GM19455 (cell line): ENCODE measurements around the gene WDR73.

Source experiments
- ATAC-seq: cut with Tn5 transposase; IDR thresholded peaks from one replicate; pipeline ENCODE4 v1.9.1; 2021; ENCODE audit not compliant: unreplicated experiment

Gene WDR73

DNA sequence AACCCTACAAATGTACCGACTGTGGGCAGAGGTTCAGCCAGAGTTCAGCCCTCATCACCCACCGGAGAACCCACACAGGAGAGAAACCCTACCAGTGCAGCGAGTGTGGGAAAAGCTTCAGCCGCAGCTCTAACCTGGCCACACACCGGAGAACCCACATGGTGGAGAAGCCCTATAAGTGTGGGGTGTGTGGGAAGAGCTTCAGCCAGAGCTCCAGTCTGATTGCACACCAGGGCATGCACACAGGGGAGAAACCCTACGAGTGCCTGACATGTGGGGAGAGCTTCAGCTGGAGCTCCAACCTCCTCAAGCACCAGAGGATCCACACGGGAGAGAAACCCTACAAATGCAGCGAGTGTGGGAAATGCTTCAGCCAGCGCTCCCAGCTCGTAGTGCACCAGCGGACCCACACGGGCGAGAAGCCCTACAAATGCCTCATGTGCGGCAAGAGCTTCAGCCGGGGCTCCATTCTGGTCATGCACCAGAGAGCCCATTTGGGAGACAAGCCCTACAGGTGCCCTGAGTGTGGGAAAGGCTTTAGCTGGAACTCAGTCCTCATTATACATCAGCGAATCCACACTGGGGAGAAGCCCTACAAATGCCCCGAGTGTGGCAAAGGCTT lies 32.6 kb downstream of the WDR73 start:
- no peak for ATAC-seq

DNA sequence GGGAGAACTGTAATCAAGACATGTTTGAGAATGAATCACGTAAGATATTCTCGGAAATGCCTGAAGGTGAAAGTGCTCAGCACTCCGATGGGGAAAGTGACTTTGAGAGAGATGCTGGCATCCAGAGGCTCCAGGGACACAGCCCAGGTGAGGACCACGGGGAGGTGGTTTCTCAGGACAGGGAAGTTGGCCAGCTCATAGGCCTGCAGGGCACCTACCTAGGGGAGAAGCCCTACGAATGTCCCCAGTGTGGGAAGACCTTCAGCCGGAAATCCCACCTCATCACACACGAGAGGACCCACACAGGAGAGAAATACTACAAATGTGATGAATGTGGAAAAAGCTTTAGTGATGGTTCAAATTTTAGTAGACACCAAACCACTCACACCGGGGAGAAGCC lies 33.5 kb downstream of the WDR73 start:
- no peak for ATAC-seq

DNA sequence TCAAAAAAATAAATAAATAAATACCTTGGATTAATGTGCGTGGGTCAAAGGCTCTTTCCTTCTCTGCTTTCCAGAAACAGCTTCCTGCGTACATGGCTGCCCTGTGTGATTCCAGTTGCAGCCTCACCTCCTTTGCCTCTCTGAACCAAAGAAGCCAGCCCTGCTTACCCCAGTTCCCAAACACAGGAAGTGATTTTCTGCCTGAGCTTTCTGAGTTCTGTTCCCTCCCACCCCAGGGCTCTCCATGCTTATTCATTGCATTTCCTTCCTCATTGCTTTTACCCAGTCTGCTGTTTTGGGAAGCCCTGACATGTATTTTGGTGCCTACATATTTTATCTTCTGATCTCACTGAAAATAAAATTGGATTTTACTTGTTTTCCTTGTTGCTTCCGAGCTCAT lies 37.8 kb downstream of the WDR73 start:
- ATAC-seq: no peak

- no peak for ATAC-seq
Measured at GRCh38 chr15:84611631-84612030, 42.5 kb downstream of the WDR73 start.

GRCh38 chr15:84609818-84610525 lies 44.1 kb downstream of the WDR73 start:
- ATAC-seq: no peak

GRCh38 chr15:84608707-84609284 lies 45.3 kb downstream of the WDR73 start:
- ATAC-seq: no peak

GRCh38 chr15:84606653-84607120 lies 47.4 kb downstream of the WDR73 start:
- ATAC-seq: no peak

DNA sequence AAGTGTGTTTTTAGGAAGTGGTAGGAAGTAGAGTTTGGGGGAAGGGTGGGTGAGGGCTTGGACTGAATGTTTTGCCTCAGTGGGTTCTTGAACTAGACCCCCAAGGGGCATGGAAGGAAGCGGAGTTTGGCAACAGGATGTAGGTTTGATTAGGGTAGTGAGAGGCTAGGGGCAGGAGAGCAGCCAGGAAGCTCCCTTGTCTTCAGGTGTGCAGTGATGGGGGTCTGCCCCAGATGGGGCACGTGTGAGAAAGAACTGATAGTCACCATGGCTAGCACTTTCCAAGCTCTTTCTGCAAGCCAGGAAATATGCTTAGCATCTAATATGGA lies 48.6 kb downstream of the WDR73 start:
- ATAC-seq: no peak

DNA sequence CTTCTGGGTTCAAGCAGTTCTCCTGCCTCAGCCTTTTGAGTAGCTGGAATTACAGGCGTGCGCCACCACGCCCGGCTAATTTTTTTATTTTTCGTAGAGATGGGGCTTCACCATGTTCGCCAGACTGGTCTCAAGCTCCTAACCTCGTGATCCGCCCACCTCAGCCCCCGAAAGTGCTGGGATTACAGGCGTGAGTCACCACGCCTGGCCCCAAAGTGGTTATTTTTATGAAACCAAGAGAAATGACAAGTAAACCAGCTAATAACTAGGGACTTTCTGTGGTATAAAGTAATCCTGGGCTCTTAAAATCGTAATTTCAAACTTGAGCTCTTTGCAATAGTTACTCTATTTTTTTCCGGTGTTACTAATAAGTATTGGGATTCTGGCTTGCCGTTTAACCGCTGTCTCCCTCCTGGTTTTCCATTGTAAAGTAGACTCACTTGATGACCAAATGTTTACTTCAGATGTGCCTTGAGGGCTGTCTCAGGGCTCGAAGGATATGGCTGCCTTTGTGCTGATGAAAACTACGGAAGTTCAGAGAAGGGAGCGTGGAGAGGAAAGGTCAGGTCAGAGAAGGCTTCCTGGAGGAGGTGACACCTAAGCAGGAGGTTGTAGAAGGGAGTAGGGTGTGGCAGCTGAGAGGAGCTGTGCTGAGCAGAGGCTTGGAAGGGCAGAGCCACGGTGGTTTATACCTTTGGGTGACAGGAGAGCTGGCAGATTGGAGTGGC lies 49.1 kb downstream of the WDR73 start:
- no peak for ATAC-seq

DNA sequence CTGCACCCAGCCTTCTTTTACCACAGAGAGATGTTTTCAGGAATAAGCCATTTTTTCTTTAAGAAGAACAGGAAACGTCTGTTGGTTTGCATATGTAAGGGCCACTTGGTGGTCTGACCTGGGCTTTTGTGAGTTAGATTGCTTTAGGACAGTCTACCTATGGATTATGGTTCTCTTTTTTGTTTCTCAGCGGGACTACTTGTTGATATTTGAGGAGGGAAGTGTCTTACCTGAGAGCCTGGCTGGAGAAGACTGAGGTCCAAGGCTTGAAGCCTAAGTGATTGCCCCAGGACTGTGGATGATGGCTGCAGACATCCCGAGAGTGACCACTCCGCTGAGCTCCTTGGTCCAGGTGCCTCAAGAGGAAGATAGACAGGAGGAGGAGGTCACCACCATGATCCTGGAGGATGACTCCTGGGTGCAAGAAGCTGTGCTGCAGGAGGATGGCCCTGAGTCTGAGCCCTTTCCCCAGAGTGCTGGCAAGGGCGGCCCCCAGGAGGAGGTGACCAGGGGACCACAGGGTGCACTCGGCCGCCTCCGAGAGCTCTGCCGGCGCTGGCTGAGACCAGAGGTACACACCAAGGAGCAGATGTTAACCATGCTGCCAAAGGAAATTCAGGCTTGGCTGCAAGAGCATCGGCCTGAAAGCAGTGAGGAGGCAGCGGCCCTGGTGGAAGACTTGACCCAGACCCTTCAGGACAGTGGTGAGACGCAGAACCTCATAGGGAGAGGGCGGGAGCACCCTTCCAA lies 50.3 kb downstream of the WDR73 start:
- ATAC-seq: no peak

GRCh38 chr15:84601555-84601838 lies 52.6 kb downstream of the WDR73 start:
- ATAC-seq: no peak

DNA sequence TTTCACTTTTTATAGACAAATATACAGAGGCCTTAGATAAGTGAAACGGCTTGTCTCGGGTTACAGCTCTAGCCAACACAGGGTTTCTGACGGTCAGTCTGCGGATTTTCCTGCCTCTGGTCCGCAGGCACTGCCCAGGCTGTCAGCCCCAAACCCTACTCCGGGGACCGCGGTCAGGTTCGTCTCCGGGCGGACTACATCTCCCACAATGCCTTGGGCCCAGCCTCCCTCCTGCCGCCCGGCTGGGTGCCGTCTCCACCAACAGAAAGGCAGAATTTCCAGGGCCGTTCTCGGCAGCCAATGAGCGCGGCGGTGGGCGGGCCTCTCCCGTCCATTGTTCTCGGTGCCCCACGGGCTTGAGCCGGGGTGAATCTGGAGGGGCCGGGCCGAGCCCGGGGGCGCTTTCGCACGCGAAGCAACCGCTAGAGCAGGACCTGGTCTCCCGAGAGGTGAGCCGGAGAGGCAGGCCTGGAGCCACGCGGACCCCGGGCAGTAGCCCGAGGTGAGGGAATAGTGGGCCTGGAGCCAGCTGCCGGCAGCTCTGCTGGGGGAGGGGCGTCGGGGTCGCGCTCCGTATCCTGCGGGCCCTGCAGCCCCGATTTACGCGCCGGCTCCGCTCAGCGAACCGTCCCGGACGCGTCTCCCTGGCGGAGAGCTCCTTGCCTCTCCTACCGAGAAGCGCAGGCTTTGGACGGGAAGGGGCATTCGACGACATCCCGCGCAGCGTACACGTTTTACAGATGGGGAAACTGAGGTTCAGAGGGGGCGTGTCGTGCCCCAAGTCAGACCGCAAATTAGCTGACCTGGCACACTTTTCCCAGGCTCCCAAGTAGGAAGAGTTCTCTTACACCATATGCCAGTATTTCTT lies 53.2 kb downstream of the WDR73 start, which contains the start of gene ZSCAN2:
Gene ZSCAN2, plus strand, starts transcription at position 323 of the 868 bp plus-strand sequence. CDS start 2,919 bp downstream, outside the sequence.
- ATAC-seq: peak; percentile 97

DNA sequence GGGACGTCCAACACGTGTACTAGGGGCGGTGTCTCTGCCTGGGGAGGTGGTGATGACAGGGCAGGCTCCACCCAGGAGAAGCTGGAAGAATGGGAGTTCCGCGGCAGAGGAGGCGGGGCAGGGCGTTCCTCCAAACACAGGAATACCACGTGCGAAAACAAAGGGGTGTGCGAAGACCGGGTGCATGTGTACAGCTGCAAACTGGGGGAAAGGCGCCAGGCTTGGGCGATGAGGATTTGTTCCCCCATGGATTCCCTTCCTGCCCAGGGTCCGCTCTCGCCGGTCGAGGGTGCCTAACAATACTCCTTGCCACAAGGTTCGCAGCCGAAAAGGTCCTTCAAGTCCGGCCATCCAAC lies 53.8 kb downstream of the WDR73 start:
- ATAC-seq: peak; percentile 3

- no peak for ATAC-seq
Measured at GRCh38 chr15:84599906-84600305, 54.2 kb downstream of the WDR73 start.

DNA sequence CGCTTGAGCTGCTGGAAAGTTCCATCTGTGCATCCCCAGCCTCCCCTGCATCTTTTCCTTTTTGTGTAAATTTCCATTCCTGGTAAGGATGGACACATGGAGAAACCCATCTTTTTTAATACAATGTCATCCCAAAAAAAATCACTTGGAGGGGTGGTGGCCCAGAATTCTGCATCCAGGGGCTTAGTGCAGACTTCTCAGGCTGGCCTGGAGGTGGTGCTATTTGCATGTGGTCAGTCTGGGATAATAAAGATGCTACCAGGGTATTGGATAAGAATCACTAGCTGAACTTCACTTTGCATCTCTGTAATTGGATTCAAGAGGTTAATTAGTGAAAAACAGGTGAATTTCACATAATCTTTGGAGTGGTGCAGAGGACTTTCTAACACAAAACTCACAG lies 55.1 kb downstream of the WDR73 start:
- no peak for ATAC-seq

- no peak for ATAC-seq
Measured at GRCh38 chr15:84598250-84598649, 55.8 kb downstream of the WDR73 start.

GRCh38 chr15:84597296-84597695 lies 56.8 kb downstream of the WDR73 start:
- ATAC-seq: no peak

GRCh38 chr15:84595660-84596059 lies 58.4 kb downstream of the WDR73 start:
- no peak for ATAC-seq

DNA sequence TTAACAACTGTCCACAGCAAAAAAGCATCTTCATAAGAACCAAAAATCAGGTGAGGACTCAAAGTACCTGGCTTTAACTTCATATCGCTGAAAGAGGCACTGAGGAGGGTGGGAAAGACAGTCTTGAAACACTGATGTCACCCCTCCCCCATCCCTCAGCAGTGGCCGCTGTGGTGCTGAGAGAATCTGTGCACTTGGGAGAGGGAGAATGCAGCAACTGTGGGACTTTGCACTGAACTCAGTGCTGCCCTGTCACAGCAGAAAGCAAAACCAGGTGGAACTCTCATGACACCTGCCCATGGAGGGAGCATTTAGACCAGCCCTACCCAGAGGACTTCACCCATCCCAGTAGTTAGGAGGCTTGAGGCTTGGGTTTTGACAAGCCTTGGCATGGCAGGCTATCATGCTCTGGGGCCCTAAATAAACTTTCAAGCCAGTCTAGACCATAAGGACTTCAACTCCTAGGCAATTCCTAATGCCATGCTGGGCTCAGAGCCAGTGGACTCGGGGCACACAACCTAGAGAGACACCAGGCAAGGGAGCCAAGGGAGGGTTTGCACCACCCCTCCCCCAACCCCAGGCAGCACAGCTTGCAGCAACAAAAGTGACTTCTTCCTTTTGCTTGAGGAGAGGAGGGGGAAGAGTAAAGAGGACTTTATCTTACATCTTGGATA lies 59.3 kb downstream of the WDR73 start:
- no peak for ATAC-seq

DNA sequence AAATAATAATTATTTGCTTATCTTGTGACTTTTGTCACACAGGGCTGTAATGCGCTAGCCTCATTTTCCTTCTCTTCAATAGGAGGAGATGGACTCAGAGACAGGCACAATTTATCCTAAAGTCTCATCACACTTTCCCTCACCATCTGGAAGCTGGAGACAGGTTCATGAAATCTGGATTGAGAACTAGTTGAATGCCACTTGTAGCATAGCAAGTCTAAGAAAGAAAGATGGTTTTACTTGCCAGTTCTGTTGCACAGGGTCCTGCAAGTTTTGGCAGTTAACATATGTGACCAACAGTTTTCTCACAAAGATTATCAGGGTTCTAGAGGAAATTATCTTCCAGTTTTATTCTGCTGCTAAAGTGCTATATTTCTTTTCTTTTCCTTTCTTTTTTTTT lies 62.3 kb downstream of the WDR73 start:
- ATAC-seq: no peak
